HCT116 (cell line): ENCODE data around the gene ACTN3. TPM values are rescaled to one million over a fixed set of nuclear protein-coding genes. Genes with fewer than 3 reads are reported as not detected.
A peak's percentile ranks its signal among the peaks of the same experiment; 100 is the strongest.

ENCODE experiments used
- ATAC-seq: fragments of 200-7000 bp; cut with Tn5 transposase; 2 replicates; pipeline ENCODE4 v1.9.1; 2020; ENCODE audit warnings: mild to moderate bottlenecking, moderate library complexity
- BruUV-seq: library from RNA; stranded (reverse); fragments of 400-500 nt; replicated peaks from 2 replicates; lab custom pipeline; 2021; lab: Mats Ljungman, UMichigan
- CTCF ChIA-PET: fragments of 300-600 bp; sonication (Branson Sonifier 250); formaldehyde crosslinking; loops from one replicate; lab custom pipeline; 2021; ENCODE audit warnings: antibody characterized with exemption; lab: Charles Lee
- POLR2A ChIA-PET: fragments of 300-600, 350-600 bp; sonication (Branson Sonifier 250); formaldehyde crosslinking; loops from one replicate; lab custom pipeline; 2021; ENCODE audit warnings: antibody characterized with exemption; lab: Charles Lee
- RAD21 ChIA-PET, 2 experiments: fragments of 300-600 bp; sonication (Branson Sonifier 250); formaldehyde crosslinking; loops; one replicate each; lab custom pipeline; 2023; ENCODE audit warnings: low total read pairs in 2 of 2; ENCODE audit not compliant: uncharacterized antibody in 2 of 2, unreplicated experiment in 2 of 2, low non-redundant PET in 1 of 2; lab: Charles Lee
- DNase-seq: peaks from one replicate; pipeline ENCODE4 v3.0.0-alpha.2; 2010; ENCODE audit warnings: low read depth, low spot score
- H2AFZ ChIP-seq: fragments of 200-600 bp; shearing (Covaris generic), sonication (generic); 2 replicates; pipeline ENCODE4 v1.6.1; 2017; ENCODE audit warnings: low read depth, mixed run types, mixed read lengths, antibody characterized with exemption, low read length; ENCODE audit not compliant: poor library complexity, severe bottlenecking
- H3K27ac ChIP-seq: 2 replicates; pipeline ENCODE4 v1.5.1; 2012; ENCODE audit warnings: low read depth, low read length
- H3K27me3 ChIP-seq: fragments of 200-600 bp; sonication (generic); 2 replicates; pipeline ENCODE4 v1.6.1; 2016; ENCODE audit warnings: mixed run types, low read length, mixed read lengths; ENCODE audit not compliant: insufficient read depth
- H3K36me3 ChIP-seq, 2 experiments: fragments of 200-500 bp in 1 of 2; fragments of 200-600 bp in 1 of 2; sonication (Bioruptor generic) in 1 of 2; sonication (generic) in 1 of 2; 2 replicates each; pipeline versions ENCODE4 v1.5.1 to v1.6.1; 2014 to 2016; ENCODE audit warnings: low read length in 2 of 2, inconsistent platforms in 1 of 2, mixed read lengths in 1 of 2, mixed run types in 1 of 2; ENCODE audit not compliant: insufficient read depth in 2 of 2, control insufficient read depth in 1 of 2
- H3K4me1 ChIP-seq, 2 experiments: fragments of 200-600 bp in 1 of 2; sonication (generic) in 1 of 2; 2 replicates each; pipeline versions ENCODE4 v1.5.1 to v1.6.1; 2012 to 2017; ENCODE audit warnings: low read length in 2 of 2, inconsistent platforms in 1 of 2, mild to moderate bottlenecking in 1 of 2, mixed read lengths in 1 of 2, mixed run types in 1 of 2, moderate library complexity in 1 of 2; ENCODE audit not compliant: insufficient read depth in 2 of 2, control insufficient read depth in 1 of 2
- H3K4me2 ChIP-seq: fragments of 200-600 bp; sonication (generic); 2 replicates; pipeline ENCODE4 v1.6.1; 2017; ENCODE audit warnings: mixed run types, low read length, mixed read lengths
- H3K4me3 ChIP-seq, 2 experiments: fragments of 200-600 bp in 1 of 2; sonication (generic) in 1 of 2; replicated peaks in 1 of 2; 2 replicates each; pipeline ENCODE4 v1.5.1; 2011 to 2016; ENCODE audit warnings: low read length in 2 of 2, control low read depth in 1 of 2, low read depth in 1 of 2, mild to moderate bottlenecking in 1 of 2, mixed read lengths in 1 of 2, mixed run types in 1 of 2
- H3K79me2 ChIP-seq: fragments of 200-600 bp; sonication (generic); 2 replicates; pipeline ENCODE4 v1.6.1; 2017; ENCODE audit warnings: mild to moderate bottlenecking, mixed run types, low read length, moderate library complexity, mixed read lengths; ENCODE audit not compliant: insufficient read depth
- H3K9ac ChIP-seq: fragments of 200-600 bp; sonication (generic); 2 replicates; pipeline ENCODE4 v1.6.1; 2016; ENCODE audit warnings: low read length, mixed read lengths
- H3K9me2 ChIP-seq: fragments of 200-600 bp; sonication (generic), shearing (Covaris generic); 2 replicates; pipeline ENCODE4 v1.6.1; 2017; ENCODE audit warnings: mixed run types, mild to moderate bottlenecking, moderate library complexity; ENCODE audit not compliant: insufficient read depth
- H3K9me3 ChIP-seq, 2 experiments: fragments of 200-500 bp in 1 of 2; fragments of 200-600 bp in 1 of 2; sonication (Bioruptor generic) in 1 of 2; sonication (generic) in 1 of 2; 2 replicates each; pipeline ENCODE4 v1.6.1; 2014 to 2017; ENCODE audit warnings: low read length in 2 of 2, mixed read lengths in 2 of 2, inconsistent platforms in 1 of 2, low read depth in 1 of 2, mild to moderate bottlenecking in 1 of 2, mixed run types in 1 of 2, moderate library complexity in 1 of 2; ENCODE audit not compliant: control insufficient read depth in 1 of 2, insufficient read depth in 1 of 2
- H4K20me1 ChIP-seq: fragments of 200-600 bp; sonication (generic), shearing (Covaris generic); 2 replicates; pipeline ENCODE4 v1.6.1; 2017; ENCODE audit warnings: mixed run types, mild to moderate bottlenecking, moderate library complexity; ENCODE audit not compliant: insufficient read depth
- ATF3 ChIP-seq: IDR thresholded peaks from 2 replicates; pipeline ENCODE4 v1.6.1; 2012
- CBX3 ChIP-seq: IDR thresholded peaks from 2 replicates; pipeline ENCODE4 v1.6.1; 2012; ENCODE audit warnings: low read depth
- CEBPB ChIP-seq: IDR thresholded peaks from 2 replicates; pipeline ENCODE4 v1.6.1; 2012; ENCODE audit warnings: low read depth
- FOSL1 ChIP-seq: IDR thresholded peaks from 2 replicates; pipeline ENCODE4 v1.6.1; 2012; ENCODE audit warnings: low read depth
- JUND ChIP-seq: IDR thresholded peaks from 2 replicates; pipeline ENCODE4 v1.6.1; 2012
- POLR2A ChIP-seq: IDR thresholded peaks from 2 replicates; pipeline ENCODE4 v1.7.0; 2011; ENCODE audit warnings: borderline replicate concordance; ENCODE audit not compliant: insufficient read depth, insufficient read length; ENCODE audit errors: extremely low read depth
- POLR2AphosphoS5 ChIP-seq: IDR thresholded peaks from 2 replicates; pipeline ENCODE4 v1.6.1; 2011; ENCODE audit warnings: mild to moderate bottlenecking, low read depth, low read length, moderate library complexity
- RAD21 ChIP-seq: IDR thresholded peaks from 2 replicates; pipeline ENCODE4 v1.6.1; 2012; ENCODE audit warnings: low read depth, mild to moderate bottlenecking
- SP1 ChIP-seq: IDR thresholded peaks from 2 replicates; pipeline ENCODE4 v1.6.1; 2012; ENCODE audit warnings: low read depth
- SRF ChIP-seq: IDR thresholded peaks from 2 replicates; pipeline ENCODE4 v1.6.1; 2012; ENCODE audit warnings: low read depth
- YY1 ChIP-seq: IDR thresholded peaks from 2 replicates; pipeline ENCODE4 v1.6.1; 2011; ENCODE audit warnings: low read length, low read depth, moderate library complexity, mild to moderate bottlenecking; ENCODE audit not compliant: insufficient replicate concordance; ENCODE audit errors: extremely low read depth
- ZNF274 ChIP-seq: fragments of 200-500 bp; sonication (Bioruptor generic); IDR thresholded peaks from 2 replicates; pipeline ENCODE4 v1.6.1; 2014; ENCODE audit warnings: mild to moderate bottlenecking, low read depth, low read length, inconsistent platforms
- intact Hi-C: fragments of 100-400 bp; cut with micrococcal nuclease; formaldehyde crosslinking; loops from 2 replicates; pipeline ENCODE4 v1.10.0; 2022
- total RNA-seq: library from RNA; stranded (reverse); gene quantifications from one replicate; pipeline ENCODE4 v1.2.1, GENCODE V29; 2021; ENCODE audit not compliant: unreplicated experiment
- TF ChIP-seq, protein P1 (sequence below), 3 experiments: fragments of 200-600 bp in 1 of 3; sonication (generic) in 1 of 3; IDR thresholded peaks in 2 of 3; conservative IDR thresholded peaks in 1 of 3; 2 replicates each; pipeline ENCODE4 v1.5.1; 2012 to 2017; ENCODE audit warnings: low read depth in 2 of 3, low read length in 2 of 3, antibody characterized with exemption in 1 of 3, borderline replicate concordance in 1 of 3, control low read depth in 1 of 3, mild to moderate bottlenecking in 1 of 3, mixed read lengths in 1 of 3, mixed run types in 1 of 3, moderate library complexity in 1 of 3; ENCODE audit not compliant: insufficient read depth in 1 of 3
- TF ChIP-seq, protein P2 (sequence below): IDR thresholded peaks from 2 replicates; pipeline ENCODE4 v1.6.1; 2012

Gene ACTN3
- total RNA-seq, 1 experiment from 2014 or later = not detected

- POLR2A ChIA-PET = no interaction called here
- Histone ChIP-seq H3K9ac (no peak overlapping the region), H3K4me3 (no peak overlapping the region), H3K27me3 (no peaks in the 10 kb centered on the region), H3K9me2 (no peaks in the 10 kb centered on the region), H3K4me1 (no peaks in the 10 kb centered on the region), H3K27ac (no peak overlapping the region), H3K9me3 (no peaks in the 10 kb centered on the region), H3K4me2 (no peak overlapping the region), H3K79me2 (no peaks in the 10 kb centered on the region), H2AFZ (no peak overlapping the region), H3K36me3 (no peaks in the 10 kb centered on the region; a peak in 1 of 4 replicates), H4K20me1 (no peaks in the 10 kb centered on the region)
- CTCF ChIA-PET = no interaction called here
- no peak for TF ChIP-seq SP1
- TF ChIP-seq YY1 = no peak
- no peak for TF ChIP-seq CBX3
- no peak for TF ChIP-seq FOSL1
- no peak for TF ChIP-seq RAD21
- TF ChIP-seq SRF = no peak
- intact Hi-C loops = no loop called here
- ATAC-seq = no peak
- TSS peak; percentile 21 for BruUV-seq
- no peak for DNase-seq
- RAD21 ChIA-PET = no interaction called here
Observed at GRCh38 chr11:66532784-66533183, 13.9 kb upstream of the ACTN3 start.

- Histone ChIP-seq H2AFZ (no peak overlapping the region), H3K4me3 (no peak overlapping the region), H4K20me1 (no peaks in the 10 kb centered on the region), H3K9ac (no peak overlapping the region), H3K4me1 (no peaks in the 10 kb centered on the region), H3K27ac (no peak overlapping the region), H3K9me3 (no peaks in the 10 kb centered on the region), H3K36me3 (no peaks in the 10 kb centered on the region), H3K27me3 (no peaks in the 10 kb centered on the region), H3K4me2 (no peak overlapping the region), H3K79me2 (no peaks in the 10 kb centered on the region), H3K9me2 (no peaks in the 10 kb centered on the region)
- BruUV-seq = no TSS peak
- POLR2A ChIA-PET = no interaction called here
- ATAC-seq (no peak; the same call in 1 of the 2 replicates), DNase-seq (no peak)
- TF ChIP-seq POLR2AphosphoS5 (no peak), RAD21 (no peak), ZNF274 (no peak), CBX3 (no peak), SRF (no peak), JUND (no peak), ATF3 (no peak), CEBPB (no peak), POLR2A (no peak), SP1 (no peak)
- TF ChIP-seq, protein P1, sequence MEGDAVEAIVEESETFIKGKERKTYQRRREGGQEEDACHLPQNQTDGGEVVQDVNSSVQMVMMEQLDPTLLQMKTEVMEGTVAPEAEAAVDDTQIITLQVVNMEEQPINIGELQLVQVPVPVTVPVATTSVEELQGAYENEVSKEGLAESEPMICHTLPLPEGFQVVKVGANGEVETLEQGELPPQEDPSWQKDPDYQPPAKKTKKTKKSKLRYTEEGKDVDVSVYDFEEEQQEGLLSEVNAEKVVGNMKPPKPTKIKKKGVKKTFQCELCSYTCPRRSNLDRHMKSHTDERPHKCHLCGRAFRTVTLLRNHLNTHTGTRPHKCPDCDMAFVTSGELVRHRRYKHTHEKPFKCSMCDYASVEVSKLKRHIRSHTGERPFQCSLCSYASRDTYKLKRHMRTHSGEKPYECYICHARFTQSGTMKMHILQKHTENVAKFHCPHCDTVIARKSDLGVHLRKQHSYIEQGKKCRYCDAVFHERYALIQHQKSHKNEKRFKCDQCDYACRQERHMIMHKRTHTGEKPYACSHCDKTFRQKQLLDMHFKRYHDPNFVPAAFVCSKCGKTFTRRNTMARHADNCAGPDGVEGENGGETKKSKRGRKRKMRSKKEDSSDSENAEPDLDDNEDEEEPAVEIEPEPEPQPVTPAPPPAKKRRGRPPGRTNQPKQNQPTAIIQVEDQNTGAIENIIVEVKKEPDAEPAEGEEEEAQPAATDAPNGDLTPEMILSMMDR (IDR thresholded peaks at IDR 0.05 in 2 of 3, conservative IDR thresholded peaks at IDR 0.05 in 1 of 3; ENCODE audit: borderline replicate concordance in 1 of 3, insufficient read depth in 1 of 3, low read depth in 2 of 3, low read length in 2 of 3) = no peak
- TF ChIP-seq, protein P2, sequence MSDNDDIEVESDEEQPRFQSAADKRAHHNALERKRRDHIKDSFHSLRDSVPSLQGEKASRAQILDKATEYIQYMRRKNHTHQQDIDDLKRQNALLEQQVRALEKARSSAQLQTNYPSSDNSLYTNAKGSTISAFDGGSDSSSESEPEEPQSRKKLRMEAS = no peak
- CTCF ChIA-PET = no interaction called here
- RAD21 ChIA-PET = no interaction called here
- intact Hi-C loops = no loop called here
Observed at GRCh38 chr11:66539170-66539869, 7.4 kb upstream of the ACTN3 start.
